Activated naive CD4-positive, alpha-beta T cell treated with anti-CD3 and anti-CD28 coated beads for 36 hours (primary cell): Measurements from ENCODE around the gene OLFML1. TPM values are rescaled to one million over a fixed set of nuclear protein-coding genes. Genes with fewer than 3 reads are reported as not detected.

ENCODE experiments used
- CTCF ChIA-PET: fragments of 350-600 bp; sonication (Branson Sonifier 250); formaldehyde crosslinking; loops from one replicate; lab custom pipeline; 2021; ENCODE audit warnings: antibody characterized with exemption; lab: Charles Lee
- DNase-seq: peaks from one replicate; pipeline ENCODE4 v3.0.0-alpha.2; 2020
- H3K27ac Mint-ChIP-seq: one replicate; pipeline ENCODE4 v1.8.0; 2021; ENCODE audit warnings: mild to moderate bottlenecking, mixed read lengths
- H3K27me3 Mint-ChIP-seq: one replicate; pipeline ENCODE4 v1.8.0; 2021; ENCODE audit warnings: low read depth, mixed read lengths
- H3K36me3 Mint-ChIP-seq: one replicate; pipeline ENCODE4 v1.8.0; 2021; ENCODE audit warnings: low read depth, mixed read lengths
- H3K4me1 Mint-ChIP-seq: one replicate; pipeline ENCODE4 v1.8.0; 2021; ENCODE audit warnings: low read depth, mixed read lengths
- H3K4me3 Mint-ChIP-seq: one replicate; pipeline ENCODE4 v1.8.0; 2021; ENCODE audit warnings: mild to moderate bottlenecking, moderate library complexity, mixed read lengths
- H3K9me3 Mint-ChIP-seq: one replicate; pipeline ENCODE4 v1.8.0; 2021; ENCODE audit warnings: mixed read lengths
- intact Hi-C: fragments of 100-400 bp; cut with micrococcal nuclease; formaldehyde crosslinking; loops from one replicate; pipeline ENCODE4 v1.15.1; 2023
- total RNA-seq, 2 experiments: library from RNA; stranded (reverse); gene quantifications; one replicate each; pipeline ENCODE4 v1.2.3, GENCODE V29; 2021

Gene OLFML1
- total RNA-seq, 2 experiments from 2014 or later, result not detected

GRCh38 chr11:7499081-7499480, 13.8 kb downstream of the OLFML1 start:
- Mint-ChIP-seq H3K4me3 (no peak overlapping the region), H3K36me3 (no peaks in the 10 kb centered on the region), H3K4me1 (peaks cover 8% of the 10 kb centered on the region), H3K27ac (no peak overlapping the region), H3K27me3 (no peaks in the 10 kb centered on the region), H3K9me3 (no peaks in the 10 kb centered on the region)
- no peak for DNase-seq
- CTCF ChIA-PET, result no interaction called here
- intact Hi-C loops, result no loop called here

- intact Hi-C loops, result no loop called here
- CTCF ChIA-PET, result no interaction called here
Observed at GRCh38 chr11:7500251-7500650, 14.9 kb downstream of the OLFML1 start.

GRCh38 chr11:7501251-7501650, 15.9 kb downstream of the OLFML1 start:
- intact Hi-C loops, result no loop called here

More at GRCh38 chr11:7500251-7500650, 14.9 kb downstream of the OLFML1 start:
- Mint-ChIP-seq H3K9me3 (no peaks in the 10 kb centered on the region), H3K4me3 (no peak overlapping the region), H3K27me3 (no peaks in the 10 kb centered on the region), H3K4me1 (peaks cover 8% of the 10 kb centered on the region), H3K27ac (no peak overlapping the region), H3K36me3 (no peaks in the 10 kb centered on the region)
- DNase-seq, result no peak

GRCh38 chr11:7501894-7502293, 16.6 kb downstream of the OLFML1 start:
- H3K4me1 Mint-ChIP-seq, result no peaks in the 10 kb centered on the region
- H3K9me3 Mint-ChIP-seq, result no peaks in the 10 kb centered on the region
- no peaks in the 10 kb centered on the region for H3K27me3 Mint-ChIP-seq
- no peak for DNase-seq
- H3K27ac Mint-ChIP-seq, result no peak overlapping the region
- H3K36me3 Mint-ChIP-seq, result no peaks in the 10 kb centered on the region
- no peak overlapping the region for H3K4me3 Mint-ChIP-seq
- intact Hi-C loops, result no loop called here
- CTCF ChIA-PET, result no interaction called here

More at GRCh38 chr11:7501251-7501650, 15.9 kb downstream of the OLFML1 start:
- Mint-ChIP-seq H3K4me1 (peaks cover 4% of the 10 kb centered on the region), H3K36me3 (no peaks in the 10 kb centered on the region), H3K27ac (no peak overlapping the region), H3K9me3 (no peaks in the 10 kb centered on the region), H3K4me3 (no peak overlapping the region), H3K27me3 (no peaks in the 10 kb centered on the region)
- CTCF ChIA-PET, result no interaction called here
- DNase-seq, result no peak

- intact Hi-C loops, result no loop called here
- DNase-seq, result no peak
- CTCF ChIA-PET, result interaction anchor here (1.6 kb wide), 1 partner anchor 20 kb away, joined by 3 read pairs; no protein-coding TSS in a partner anchor
- Mint-ChIP-seq H3K27me3 (no peaks in the 10 kb centered on the region), H3K36me3 (no peaks in the 10 kb centered on the region), H3K4me1 (peaks cover 2% of the 10 kb centered on the region), H3K9me3 (no peaks in the 10 kb centered on the region), H3K4me3 (no peak overlapping the region), H3K27ac (no peak overlapping the region)
Observed at GRCh38 chr11:7506243-7506642, 20.9 kb downstream of the OLFML1 start.

- H3K27ac Mint-ChIP-seq, result no peak overlapping the region
- H3K4me3 Mint-ChIP-seq, result no peak overlapping the region
- H3K27me3 Mint-ChIP-seq, result no peaks in the 10 kb centered on the region
- no peak for DNase-seq
- H3K9me3 Mint-ChIP-seq, result no peaks in the 10 kb centered on the region
- intact Hi-C loops, result no loop called here
- H3K36me3 Mint-ChIP-seq, result no peaks in the 10 kb centered on the region
- CTCF ChIA-PET, result interaction anchor here (0.7 to 1.2 kb wide), 2 partner anchors 12 to 180 kb away, joined by 3 to 4 read pairs; no protein-coding TSS in a partner anchor
- peaks cover 16% of the 10 kb centered on the region for H3K4me1 Mint-ChIP-seq
Observed at GRCh38 chr11:7508087-7508486, 22.8 kb downstream of the OLFML1 start.

GRCh38 chr11:7509966-7510365, 24.7 kb downstream of the OLFML1 start:
- intact Hi-C loops, result loop anchor here (10.0 kb wide), 3 partner anchors 765 to 1275 kb away; partner anchors contain the start of genes CNGA4, FHIP1B, ILK and RRP8

GRCh38 chr11:7511401-7511800, 26.1 kb downstream of the OLFML1 start:
- CTCF ChIA-PET, result interaction anchor here (0.7 to 3.6 kb wide), 10 partner anchors 11 to 184 kb away, joined by 3 to 21 read pairs (median 4); no protein-coding TSS in a partner anchor
- intact Hi-C loops, result loop anchor here (10.0 kb wide), 3 partner anchors 767 to 1277 kb away; partner anchors contain the start of genes CNGA4, FHIP1B, ILK and RRP8

More at GRCh38 chr11:7509966-7510365, 24.7 kb downstream of the OLFML1 start:
- Mint-ChIP-seq H3K27me3 (no peaks in the 10 kb centered on the region), H3K27ac (no peak overlapping the region), H3K9me3 (no peaks in the 10 kb centered on the region), H3K4me3 (no peak overlapping the region), H3K4me1 (peaks cover 19% of the 10 kb centered on the region), H3K36me3 (no peaks in the 10 kb centered on the region)
- CTCF ChIA-PET, result interaction anchor here (3.1 kb wide), 1 partner anchor 185 kb away, joined by 14 read pairs; no protein-coding TSS in a partner anchor
- DNase-seq, result no peak

GRCh38 chr11:7512525-7513233, 27.4 kb downstream of the OLFML1 start:
- H3K27ac Mint-ChIP-seq, result peak overlapping the region; percentile 90
- peak overlapping the region; percentile 86 for H3K4me3 Mint-ChIP-seq
- no peaks in the 10 kb centered on the region for H3K27me3 Mint-ChIP-seq
- DNase-seq, result peak; percentile 45
- H3K9me3 Mint-ChIP-seq, result peaks cover 4% of the 10 kb centered on the region
- H3K36me3 Mint-ChIP-seq, result no peaks in the 10 kb centered on the region
- H3K4me1 Mint-ChIP-seq, result peaks cover 44% of the 10 kb centered on the region
- CTCF ChIA-PET, result interaction anchor here (0.6 to 3.6 kb wide), 20 partner anchors 9 to 182 kb away, joined by 3 to 21 read pairs (median 4); no protein-coding TSS in a partner anchor
- intact Hi-C loops, result loop anchor here (1.0 to 10.0 kb wide), 14 partner anchors 16 to 1278 kb away; partner anchors contain the start of genes CNGA4, EIF3F, FHIP1B and ILK

More at GRCh38 chr11:7511401-7511800, 26.1 kb downstream of the OLFML1 start:
- H3K36me3 Mint-ChIP-seq, result no peaks in the 10 kb centered on the region
- H3K27ac Mint-ChIP-seq, result no peak overlapping the region
- H3K9me3 Mint-ChIP-seq, result no peaks in the 10 kb centered on the region
- no peaks in the 10 kb centered on the region for H3K27me3 Mint-ChIP-seq
- DNase-seq, result no peak
- peaks cover 32% of the 10 kb centered on the region for H3K4me1 Mint-ChIP-seq
- no peak overlapping the region for H3K4me3 Mint-ChIP-seq

GRCh38 chr11:7513234-7514098, 28.2 kb downstream of the OLFML1 start, which contains the start of gene PPFIBP2:
Gene PPFIBP2 (plus strand): TSS chr11:7513999. CDS start chr11:7549476, 35,477 bp downstream.
- H3K4me3 Mint-ChIP-seq, result peak within 1 kb of the TSS; percentile 86
- H3K27me3 Mint-ChIP-seq, result no peaks in the 10 kb centered on the region
- peaks cover 48% of the 10 kb centered on the region for H3K4me1 Mint-ChIP-seq
- H3K9me3 Mint-ChIP-seq, result peaks cover 5% of the 10 kb centered on the region
- H3K36me3 Mint-ChIP-seq, result no peaks in the 10 kb centered on the region
- CTCF ChIA-PET, result interaction anchor here (0.6 to 3.6 kb wide), 21 partner anchors 9 to 179 kb away, joined by 3 to 21 read pairs (median 4); no protein-coding TSS in a partner anchor
- DNase-seq, result peak; percentile 87
- intact Hi-C loops, result loop anchor here (1.0 to 10.0 kb wide), 14 partner anchors 17 to 1279 kb away; partner anchors contain the start of genes CNGA4, EIF3F, FHIP1B and ILK
- peak within 1 kb of the TSS; percentile 90 for H3K27ac Mint-ChIP-seq

- DNase-seq, result peak; percentile 38
- intact Hi-C loops, result loop anchor here (10.0 kb wide), 3 partner anchors 769 to 1279 kb away; partner anchors contain the start of genes CNGA4, FHIP1B, ILK and RRP8
- H3K4me1 Mint-ChIP-seq, result peaks cover 48% of the 10 kb centered on the region
- H3K36me3 Mint-ChIP-seq, result no peaks in the 10 kb centered on the region
- peaks cover 8% of the 10 kb centered on the region for H3K9me3 Mint-ChIP-seq
- CTCF ChIA-PET, result interaction anchor here (0.6 to 3.6 kb wide), 13 partner anchors 8 to 178 kb away, joined by 3 to 21 read pairs (median 3); no protein-coding TSS in a partner anchor
- no peaks in the 10 kb centered on the region for H3K27me3 Mint-ChIP-seq
- H3K4me3 Mint-ChIP-seq, result peak overlapping the region; percentile 86
- H3K27ac Mint-ChIP-seq, result peak overlapping the region; percentile 50
Observed at GRCh38 chr11:7514099-7514591, 28.8 kb downstream of the OLFML1 start.
